Gastroesophageal sphincter (tissue), 3 donors: ENCODE measurements around the gene FAM177B.

ENCODE experiments used
- CTCF ChIP-seq, 4 experiments: fragments of 200-600 bp in 2 of 4; fragments of 450-650 bp in 2 of 4; sonication (generic) in 1 of 4; IDR thresholded peaks; one replicate each; pipeline ENCODE4 v1.5.1; 2017 to 2019; ENCODE audit warnings: antibody characterized with exemption in 4 of 4, mild to moderate bottlenecking in 2 of 4, moderate library complexity in 2 of 4
- EP300 ChIP-seq: sonication (generic); formaldehyde crosslinking; IDR thresholded peaks from one replicate; pipeline ENCODE4 v1.6.1; 2017; ENCODE audit warnings: antibody characterized with exemption, mild to moderate bottlenecking
- POLR2A ChIP-seq, 2 donors: fragments of 450-650 bp; IDR thresholded peaks; one replicate each; pipeline ENCODE4 v1.6.1; 2017; ENCODE audit warnings: antibody characterized with exemption in 2 of 2, mild to moderate bottlenecking in 2 of 2, moderate library complexity in 1 of 2
- POLR2AphosphoS5 ChIP-seq: sonication (generic); formaldehyde crosslinking; IDR thresholded peaks from one replicate; pipeline ENCODE4 v1.6.1; 2017; ENCODE audit warnings: antibody characterized with exemption

- TF ChIP-seq EP300 (no peak), CTCF (IDR thresholded peaks at IDR 0.05) (no peak), POLR2AphosphoS5 (peak; percentile 37), POLR2A (IDR thresholded peaks at IDR 0.05) (no peak)
Measured at GRCh38 chr1:222777977-222778376, 41.0 kb downstream of the FAM177B start.
